SW480 (cell line): ENCODE measurements around the gene PTPRJ.
A peak's percentile ranks its signal among the peaks of the same experiment; 100 is the strongest.
"Not testable (repeated sequence)": the region's sequence is repeated elsewhere in the genome, so short reads cannot be mapped to it uniquely, and the experiment has no call there.

Source experiments
- DNase-seq: peaks from one replicate; pipeline ENCODE4 v3.0.0-alpha.2; 2016; ENCODE audit warnings: low spot score

PTPRJ gene

DNA sequence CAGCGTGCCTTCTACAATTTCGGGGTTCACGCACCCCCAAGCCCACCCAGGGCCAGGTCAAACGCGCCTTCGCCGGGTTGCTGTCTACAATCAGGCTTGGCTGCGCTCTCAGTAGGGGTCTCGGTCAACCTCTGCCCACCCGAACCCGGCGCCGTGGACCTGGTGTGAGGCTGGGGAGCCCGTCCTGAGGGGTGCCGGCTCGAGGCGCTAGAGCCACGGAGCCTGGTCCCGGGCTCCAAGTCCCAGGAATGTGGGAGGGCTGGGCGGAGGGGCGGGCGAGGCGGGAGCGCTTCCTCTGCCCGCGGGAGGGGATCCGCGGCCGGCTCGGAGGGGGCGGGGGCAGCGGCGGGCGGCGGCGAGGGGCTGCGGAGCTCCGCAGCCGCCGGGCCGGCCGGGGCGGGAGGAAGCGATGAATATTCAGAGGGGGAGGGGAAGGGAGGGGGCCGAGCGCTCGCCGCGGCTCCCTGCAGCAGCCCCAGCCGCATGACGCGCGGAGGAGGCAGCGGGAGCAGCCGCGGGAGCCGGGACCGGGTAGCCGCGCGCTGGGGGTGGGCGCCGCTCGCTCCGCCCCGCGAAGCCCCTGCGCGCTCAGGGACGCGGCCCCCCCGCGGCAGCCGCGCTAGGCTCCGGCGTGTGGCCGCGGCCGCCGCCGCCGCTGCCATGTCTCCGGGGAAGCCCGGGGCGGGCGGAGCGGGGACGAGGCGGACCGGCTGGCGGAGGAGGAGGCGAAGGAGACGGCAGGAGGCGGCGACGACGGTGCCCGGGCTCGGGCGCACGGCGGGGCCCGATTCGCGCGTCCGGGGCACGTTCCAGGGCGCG lies at the start of gene PTPRJ:
PTPRJ (plus strand) TSS at position 472 of the 819 bp plus-strand sequence. CDS start 354 bp downstream, outside the sequence.
- DNase-seq = peak; percentile 54

DNA sequence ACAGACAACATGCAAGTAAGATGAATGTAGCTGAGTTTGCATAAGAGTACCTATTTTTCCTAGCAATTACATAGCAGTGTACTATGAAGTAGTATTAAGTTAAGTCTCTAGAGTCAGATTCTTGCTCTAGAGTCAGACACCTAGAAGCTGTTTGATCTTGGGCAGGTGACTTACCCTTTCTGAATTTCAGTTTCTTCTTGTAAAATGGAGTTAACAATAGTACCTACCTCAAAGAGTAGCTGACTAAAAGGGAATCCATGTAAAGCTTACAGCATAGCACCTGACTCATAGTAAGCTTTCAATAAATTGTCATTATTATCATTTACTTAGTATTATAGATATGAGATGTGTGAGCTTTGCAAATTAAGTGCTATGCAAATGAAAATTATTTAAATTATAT lies 47.8 kb upstream of the PTPRJ start:
- DNase-seq = no peak

DNA sequence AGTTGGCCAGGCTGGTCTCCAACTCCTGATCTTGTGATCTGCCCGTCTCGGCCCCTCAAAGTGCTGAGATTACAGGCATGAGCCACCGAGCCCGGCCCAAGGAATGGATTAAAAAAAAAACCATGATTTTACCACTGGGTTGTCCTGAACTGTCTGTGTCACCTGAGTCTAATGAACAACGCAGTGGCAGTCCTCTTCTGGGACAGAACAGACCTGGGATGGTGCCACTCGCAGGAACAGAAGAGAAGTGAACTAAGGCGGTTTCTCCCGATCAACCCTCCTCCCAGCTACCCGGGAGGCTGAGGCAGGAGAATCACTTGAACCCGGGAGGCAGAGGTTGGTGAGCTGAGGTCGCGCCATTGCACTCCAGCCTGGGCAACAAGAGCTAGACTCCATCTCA lies 46.6 kb upstream of the PTPRJ start:
- not testable (repeated sequence) for DNase-seq

DNA sequence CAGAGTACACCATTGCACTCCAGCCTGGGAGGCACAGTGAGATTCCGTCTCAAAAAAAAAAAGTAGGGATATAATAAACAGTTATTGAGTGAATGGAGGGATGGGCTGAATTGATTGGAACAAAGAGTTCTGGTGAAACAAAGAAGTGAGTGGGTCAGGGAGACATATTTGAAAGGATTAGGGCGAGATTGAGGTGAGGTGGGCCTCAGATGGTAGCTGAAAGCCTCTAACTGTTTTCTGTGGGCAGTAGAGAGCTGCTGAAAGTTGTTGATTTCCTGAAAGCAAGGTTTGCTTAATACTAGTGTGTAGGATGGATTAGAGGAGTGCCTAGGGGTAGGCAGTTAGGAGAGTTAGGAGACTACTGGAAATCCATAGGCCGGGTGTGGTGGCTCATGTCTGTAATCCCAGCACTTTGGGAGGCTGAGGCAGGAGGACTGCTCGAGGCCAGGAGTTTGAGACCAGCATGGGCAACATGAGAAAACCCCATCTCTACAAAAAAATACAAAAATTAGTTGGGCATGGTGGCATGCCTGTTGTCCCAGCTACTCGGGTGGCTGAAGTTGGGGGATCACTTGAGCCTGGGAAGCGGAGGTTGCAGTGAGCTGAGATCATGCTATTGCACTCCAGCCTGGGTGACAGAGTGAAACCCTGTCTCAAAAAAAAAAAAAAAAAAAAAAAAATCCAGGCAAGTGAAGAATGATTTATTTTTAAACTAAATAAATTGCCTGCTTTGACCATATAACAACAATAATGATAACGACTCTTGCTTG lies 41.4 kb upstream of the PTPRJ start:
- DNase-seq = no peak

DNA sequence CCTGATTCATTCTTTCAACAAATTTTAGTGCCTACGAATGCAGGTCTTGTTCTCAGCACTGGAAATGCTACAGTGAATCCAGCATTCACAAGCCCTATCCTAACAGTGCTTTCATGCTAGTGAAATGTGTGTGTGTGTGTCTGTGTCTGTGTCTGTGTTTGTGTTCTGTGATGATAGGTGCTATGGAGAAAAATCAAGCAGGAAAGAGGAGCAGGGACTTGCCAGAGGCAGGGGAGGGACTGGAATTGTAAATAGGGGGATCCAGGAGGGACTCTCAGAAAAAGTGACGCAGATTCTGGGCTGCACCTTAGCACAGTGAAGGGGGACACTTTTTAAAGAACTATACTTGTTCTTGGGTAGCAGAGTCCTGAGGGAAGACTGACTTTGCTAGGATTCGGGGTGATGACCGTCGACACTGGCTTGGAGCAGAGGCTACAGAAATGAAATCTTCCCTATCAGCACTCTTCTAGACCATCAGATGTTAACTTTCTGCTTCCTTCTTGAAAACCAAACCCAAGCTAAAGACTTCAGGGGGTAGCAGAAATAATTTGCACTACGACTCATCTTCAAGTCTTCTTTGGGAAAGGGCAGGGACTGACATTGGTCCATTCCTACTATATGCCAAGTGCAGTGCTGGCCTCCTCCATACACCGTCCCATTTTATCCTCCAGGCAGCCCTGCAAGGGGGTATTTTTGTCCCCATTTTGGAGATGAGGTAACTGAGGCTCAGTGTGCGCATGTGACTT lies 39.3 kb upstream of the PTPRJ start:
- DNase-seq = no peak

DNA sequence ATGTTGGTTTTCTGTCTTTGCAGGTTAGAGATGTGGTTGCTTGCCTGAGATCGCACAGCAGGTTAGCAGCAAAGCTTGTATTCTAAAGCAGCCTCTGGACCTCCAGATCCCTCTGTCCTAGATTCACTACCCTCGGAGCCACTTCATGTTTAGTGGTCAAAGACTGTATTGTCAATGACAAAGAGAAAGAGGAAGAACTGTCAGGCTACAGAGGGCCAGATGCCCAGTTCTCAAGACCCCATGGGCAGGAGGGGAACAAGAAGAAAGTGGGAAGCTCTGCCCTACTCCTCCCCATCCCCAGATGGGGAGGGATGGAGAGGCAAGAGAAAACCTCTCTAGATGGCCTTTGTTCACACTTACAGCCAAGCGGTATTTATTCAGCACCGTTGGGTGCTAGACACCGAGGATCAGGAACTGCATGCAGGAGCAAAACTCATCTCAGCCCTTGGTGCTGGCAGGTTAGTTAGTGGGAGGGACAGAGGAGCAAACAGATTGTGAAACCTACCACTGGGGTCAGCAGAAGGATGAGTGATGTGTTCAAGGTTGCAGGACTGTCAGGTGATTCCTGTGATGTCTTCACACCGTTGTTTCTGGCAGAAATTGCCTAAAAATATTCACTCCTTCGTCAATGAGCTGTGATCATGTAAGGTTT lies 38.3 kb upstream of the PTPRJ start:
- DNase-seq = no peak

DNA sequence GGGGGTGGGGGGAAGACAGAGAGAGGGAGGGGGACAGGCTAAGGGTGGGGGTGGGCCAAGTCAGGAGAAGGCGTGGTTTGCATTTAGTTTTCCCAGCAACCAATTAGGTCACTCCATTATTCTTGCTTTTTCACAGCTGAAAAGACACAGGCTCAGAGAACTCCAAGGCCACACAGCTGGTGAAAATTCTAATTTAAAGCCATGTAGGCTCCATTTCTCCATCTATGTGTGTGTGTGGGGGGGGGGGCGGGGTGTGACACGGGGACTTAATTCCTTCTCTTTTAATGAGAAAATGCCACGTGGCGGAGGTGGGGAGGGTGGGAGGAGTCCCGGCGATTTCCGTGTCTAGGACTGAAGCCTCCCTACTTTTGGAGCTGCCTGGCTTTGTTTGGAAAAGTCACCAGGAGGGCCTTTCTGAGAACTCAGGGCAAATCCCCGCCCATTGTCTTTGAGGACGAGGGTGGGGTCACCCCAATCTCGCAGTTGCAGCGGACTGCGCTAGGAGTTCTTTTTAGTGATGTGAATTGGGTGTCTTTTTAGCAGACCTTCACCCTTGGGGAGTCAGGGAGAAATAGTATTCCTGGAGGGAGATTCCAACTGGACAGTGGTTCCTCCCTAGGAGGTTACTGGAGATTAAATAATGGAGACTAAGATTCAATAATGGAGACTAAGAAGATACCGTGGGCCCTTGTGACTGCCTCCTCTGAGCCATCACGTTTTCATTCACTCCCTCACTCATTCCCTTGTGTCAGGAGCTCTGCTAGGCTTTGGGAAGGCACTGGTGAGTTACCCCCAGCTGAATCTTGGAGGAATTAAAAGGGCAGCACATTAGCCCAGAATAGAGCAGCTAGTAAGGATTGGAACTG lies 36.4 kb upstream of the PTPRJ start:
- no peak for DNase-seq

DNA sequence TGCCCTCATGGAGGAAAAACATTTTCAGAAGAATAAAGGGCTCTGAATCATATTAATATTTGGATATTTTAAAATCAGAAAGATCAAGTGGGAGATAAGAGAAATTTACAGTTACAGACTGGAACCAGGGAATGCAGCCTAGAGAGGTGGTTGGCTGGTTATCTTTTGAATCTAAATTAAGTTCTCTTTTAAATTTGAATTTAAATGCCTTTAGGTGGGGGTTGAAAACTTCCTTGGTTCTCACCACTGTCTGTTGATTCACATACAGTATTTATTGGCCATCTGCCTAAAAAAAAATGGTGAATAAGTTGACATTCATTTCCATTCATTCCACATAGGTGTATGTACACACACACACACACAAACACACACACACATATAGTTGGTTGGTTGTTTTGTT lies 35.7 kb upstream of the PTPRJ start:
- no peak for DNase-seq

DNA sequence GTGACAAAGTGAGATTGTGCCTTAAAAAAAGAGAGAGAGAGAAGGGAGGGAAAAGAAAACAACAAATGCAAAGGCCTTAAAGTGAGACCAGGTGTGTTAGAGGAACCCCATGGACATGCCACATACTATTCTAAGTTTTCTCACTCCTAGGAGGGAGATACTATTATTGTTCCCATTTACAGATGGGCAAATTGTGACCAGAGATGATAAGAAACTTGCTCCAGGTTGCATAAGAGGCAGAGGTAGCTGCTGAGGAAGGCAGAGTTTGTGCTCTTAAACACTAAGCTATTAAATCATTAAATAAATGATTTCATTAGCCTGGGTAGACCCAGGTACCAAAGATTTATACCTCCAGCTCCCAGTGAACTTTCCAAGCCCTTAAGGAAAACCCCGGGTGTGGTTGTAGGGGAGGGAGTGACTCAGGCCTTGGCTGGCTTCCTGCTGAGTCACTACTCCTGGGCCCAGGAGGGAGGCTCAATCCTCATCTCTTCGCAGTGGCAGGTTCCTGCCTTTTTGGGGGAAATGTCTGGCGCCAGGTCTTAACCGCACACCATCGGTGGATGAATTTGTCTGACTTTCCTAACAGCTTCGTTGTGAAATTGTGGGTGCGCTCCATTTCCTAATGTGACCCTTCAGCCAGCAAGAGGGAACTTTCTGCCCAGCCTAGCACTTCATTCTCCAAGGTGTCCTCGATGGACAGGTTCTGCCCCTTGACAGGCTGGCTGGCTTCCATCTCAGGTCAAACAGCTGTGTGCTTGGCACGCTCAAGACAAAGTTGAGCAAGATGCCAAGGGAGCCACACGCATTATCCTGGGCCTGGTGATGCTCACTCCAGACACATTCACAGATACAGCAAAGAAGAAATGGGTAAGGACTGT lies 33.4 kb upstream of the PTPRJ start:
- DNase-seq = peak; percentile 82

DNA sequence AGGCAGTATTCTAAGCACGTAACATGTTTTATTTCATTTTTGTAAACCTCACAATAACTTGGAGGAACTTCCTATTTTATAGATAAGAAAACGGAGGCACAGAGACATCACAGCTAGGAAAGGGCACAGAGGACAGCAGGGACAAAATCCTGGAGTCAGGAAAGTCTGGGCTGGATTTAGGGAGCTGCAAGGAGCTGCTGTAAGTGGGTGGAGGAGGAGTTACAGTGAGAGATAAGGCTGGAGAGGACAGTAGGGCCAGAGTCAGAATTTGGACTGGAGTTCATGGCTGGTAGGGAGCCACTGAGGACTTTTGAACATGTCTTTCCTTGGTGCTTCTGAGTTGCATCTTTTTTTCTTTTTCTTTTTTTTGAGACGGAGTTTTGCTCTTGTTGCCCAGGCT lies 32.2 kb upstream of the PTPRJ start:
- DNase-seq = no peak

DNA sequence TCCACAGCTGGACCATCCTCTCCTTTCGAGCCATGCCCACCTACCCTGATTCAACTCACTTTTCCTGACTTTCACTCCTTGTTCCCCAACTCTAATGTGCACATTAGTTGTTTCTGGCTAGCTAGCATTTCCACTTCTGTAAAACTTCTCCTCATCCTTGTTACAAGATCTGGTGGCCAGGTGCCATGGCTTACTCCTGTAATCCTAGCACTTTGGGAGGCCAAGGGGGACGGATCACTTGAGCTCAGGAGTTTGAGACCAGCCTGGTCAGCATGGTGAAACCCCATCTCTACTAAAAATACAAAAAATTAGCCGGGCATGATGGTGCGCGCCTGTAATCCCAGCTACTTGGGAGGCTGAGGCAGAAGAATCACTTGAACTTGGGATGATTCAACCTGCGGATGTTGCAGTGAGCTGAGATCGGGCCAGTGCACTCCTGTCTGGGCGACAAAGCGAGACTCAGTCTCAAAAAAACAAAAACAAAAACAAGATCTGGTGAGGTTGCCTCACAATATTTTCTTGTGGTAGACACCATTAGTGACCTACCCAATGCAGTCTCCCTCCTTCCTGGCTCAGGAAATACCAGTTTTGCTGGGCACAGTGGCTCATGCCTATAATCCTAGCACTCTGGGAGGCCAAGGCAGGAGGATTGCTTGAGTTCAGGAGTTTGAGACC lies 31.2 kb upstream of the PTPRJ start:
- not testable (repeated sequence) for DNase-seq

DNA sequence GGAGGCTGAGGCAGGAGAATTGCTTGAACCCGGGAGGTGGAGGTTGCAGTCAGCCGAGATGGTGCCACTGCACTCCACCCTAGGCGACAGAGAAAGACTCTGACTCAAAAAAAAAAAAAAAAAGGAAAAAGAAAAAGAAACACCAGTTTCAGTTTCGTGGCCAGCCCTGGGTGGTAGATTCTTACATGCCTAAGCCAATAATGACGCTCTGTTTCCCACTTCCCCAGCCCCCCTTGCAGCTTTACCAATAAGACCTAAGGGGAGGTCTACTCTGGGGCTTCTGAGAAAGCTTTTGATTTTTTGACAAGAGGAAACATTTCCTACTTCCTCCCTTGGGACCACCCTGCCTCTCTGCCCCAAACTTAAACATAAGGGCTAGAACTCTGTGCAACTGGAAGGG lies 30.0 kb upstream of the PTPRJ start:
- DNase-seq = no peak

DNA sequence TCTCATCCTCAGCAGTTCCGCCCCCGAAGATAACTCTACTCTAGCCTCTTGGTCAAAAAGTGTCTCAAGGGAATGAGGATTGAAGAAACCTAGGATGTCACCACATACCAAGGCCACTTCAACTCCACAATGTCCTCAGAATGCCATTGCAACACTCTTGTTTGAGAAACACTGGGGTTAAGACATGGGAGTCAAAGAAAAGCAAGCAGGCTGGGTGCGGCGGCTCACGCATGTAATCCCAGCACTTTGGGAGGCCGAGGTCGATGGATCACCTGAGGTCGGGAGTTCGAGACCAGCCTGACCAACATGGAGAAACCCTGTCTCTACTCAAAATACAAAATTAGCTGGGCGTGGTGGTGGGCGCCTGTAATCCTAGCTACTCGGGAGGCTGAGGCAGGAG lies 28.9 kb upstream of the PTPRJ start:
- DNase-seq = not testable (repeated sequence)

DNA sequence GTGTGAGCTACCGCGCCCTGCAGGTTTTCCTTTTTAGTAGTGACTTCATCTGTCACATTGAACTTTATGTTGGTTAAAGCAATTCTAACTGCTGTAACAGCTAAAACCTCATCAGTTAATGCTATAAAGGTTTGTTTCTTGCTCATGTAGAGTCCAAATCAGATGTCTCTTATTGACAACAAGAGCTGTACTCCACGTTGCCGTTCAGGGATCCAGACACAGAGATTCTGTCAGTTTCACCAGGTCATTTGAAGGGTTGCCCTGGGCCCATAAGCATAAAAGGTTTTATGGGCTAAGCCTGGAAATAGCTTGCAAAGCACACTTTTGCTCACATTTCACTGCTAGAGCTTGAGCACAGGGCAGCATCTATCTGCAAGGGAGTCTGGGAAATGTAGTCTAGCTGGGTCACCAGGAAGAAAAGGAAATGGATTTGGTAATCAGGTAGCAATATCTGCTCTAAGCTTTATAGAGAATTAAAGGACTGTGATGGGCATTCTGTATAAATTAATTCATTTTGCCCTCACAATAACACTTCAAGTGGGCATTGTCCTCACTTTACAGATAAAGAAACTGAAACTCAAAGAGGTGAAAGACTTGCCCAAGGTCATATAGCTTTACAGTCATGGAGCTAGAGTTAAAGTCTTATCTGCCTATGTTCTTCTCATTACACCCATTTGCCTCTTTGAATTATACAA lies 25.2 kb upstream of the PTPRJ start:
- DNase-seq = peak; percentile 23

DNA sequence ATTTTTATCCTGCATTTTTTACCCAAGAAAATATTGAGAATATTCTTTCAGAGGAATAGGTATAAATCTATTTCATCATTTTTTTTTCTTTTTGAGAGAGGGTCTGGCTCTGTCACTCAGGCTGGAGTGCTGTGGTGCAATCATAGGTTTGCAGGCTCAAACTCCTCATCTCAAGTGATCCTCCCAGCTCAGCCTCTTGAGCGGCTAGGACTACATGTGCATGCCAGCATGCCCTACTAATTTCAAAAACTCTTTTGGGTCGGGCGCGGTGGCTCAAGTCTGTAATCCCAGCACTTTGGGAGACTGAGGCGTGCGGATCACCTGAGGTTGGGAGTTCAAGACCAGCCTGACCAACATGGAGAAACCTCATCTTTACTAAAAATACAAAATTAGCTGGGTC lies 20.3 kb upstream of the PTPRJ start:
- DNase-seq = no peak

DNA sequence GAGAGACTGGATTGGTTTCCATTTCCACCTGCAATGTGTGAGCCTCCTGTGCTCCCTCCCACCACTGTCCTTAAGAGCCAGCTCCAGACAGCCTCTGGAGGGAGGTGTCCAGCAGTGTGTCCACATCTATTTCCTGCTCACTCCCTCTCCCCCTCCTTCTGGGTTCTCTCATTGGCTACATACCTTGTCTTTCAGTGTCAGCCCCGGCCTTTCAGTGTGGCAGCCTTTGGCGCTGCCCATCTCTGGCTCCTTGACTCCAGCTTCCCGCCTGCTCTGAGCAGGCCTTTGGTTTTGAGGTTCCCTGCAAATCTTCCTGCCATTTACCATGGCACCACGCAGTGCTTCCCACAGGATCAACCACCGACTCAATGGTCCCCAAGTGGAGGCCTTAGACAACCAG lies 19.0 kb upstream of the PTPRJ start:
- peak; percentile 52 for DNase-seq

DNA sequence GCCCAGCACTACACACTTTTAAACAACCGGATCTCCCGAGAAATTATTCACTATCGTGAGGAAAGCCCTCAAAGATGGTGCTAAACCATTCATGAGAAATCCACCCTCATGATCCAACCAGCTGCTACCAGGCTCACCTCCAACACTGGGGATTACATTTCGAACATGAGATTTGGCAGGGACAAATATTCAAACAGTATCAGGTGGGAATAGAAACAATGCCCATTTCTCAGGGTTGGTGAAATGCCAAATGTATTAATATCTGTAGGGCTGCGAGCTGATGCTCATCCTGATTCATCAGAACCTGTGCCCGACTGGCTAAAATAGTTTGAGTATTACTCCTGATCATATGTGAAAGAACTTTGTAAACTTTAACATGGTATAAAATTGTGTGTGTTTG lies 15.8 kb upstream of the PTPRJ start:
- no peak for DNase-seq

DNA sequence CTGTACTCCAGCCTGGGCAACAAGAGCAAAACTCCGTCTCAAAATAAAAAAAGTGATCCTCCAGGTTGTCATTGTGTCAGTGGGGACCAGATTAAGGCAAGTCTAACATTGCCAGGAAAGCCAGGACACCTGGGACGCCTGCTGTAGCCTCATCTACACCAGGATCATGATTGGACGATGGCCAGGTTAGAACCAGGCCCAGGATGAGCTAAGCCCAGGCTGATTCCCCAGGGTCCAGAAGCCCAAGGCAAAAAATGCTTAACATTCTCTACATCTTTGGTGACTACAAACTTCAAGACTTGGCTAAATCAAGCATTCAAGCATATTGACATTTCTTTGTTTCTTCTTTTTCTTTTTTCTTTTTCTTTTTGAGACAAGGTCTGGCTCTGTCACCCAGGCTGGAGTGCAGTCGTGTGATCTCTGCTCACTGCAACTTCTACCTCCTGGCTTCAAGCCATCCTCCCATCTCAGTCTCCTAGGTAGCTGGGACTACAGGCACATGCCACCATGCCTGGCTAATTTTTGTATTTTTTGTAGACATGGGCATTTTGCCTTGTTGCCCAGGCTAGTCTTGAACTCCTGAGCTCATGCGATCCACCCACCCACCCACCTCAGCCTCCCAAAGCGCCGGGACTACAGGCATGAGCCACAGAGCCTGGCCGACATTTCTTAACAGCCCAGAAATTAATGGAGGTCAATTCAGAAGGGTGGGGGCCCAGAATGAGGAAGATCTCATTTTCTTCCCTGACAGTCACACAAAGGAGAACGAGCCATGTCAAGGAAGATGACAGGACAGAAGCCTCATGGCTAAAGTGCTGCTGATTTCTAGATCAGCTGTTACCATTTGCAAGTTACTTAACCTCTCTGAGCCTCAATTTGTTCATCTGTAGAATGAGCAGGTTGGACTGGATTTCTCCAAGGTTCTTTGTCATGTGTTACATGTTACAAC lies 12.5 kb upstream of the PTPRJ start:
- DNase-seq = no peak
